SIG-M5 treated with dmso at 0.1 percent for 504 hours (cell line): Measurements from ENCODE around the gene CACNG4.
"Not testable (repeated sequence)": the region's sequence is repeated elsewhere in the genome, so short reads cannot be mapped to it uniquely, and the experiment has no call there.

Experiments
- DNase-seq: peaks from one replicate; lab custom pipeline; 2025; ENCODE audit not compliant: unreplicated experiment; lab: John Stamatoyannopoulos, UW

Gene CACNG4

GRCh38 chr17:66963521-66963908 is 992 bp upstream of the CACNG4 start:
- no peak for DNase-seq

- peak; percentile 51 for DNase-seq
Measured at GRCh38 chr17:66964930-66965800, 658 bp downstream of the CACNG4 start.

GRCh38 chr17:66965801-66966262 is 1.3 kb downstream of the CACNG4 start:
- no peak for DNase-seq

- DNase-seq = no peak
Measured at GRCh38 chr17:66966298-66966697, 1.8 kb downstream of the CACNG4 start.

- no peak for DNase-seq
Measured at GRCh38 chr17:66966704-66967418, 2.4 kb downstream of the CACNG4 start.

GRCh38 chr17:66967837-66968543 is 3.5 kb downstream of the CACNG4 start:
- DNase-seq = no peak

- DNase-seq = no peak
Measured at GRCh38 chr17:66968916-66969315, 4.4 kb downstream of the CACNG4 start.

- DNase-seq = no peak
Measured at GRCh38 chr17:66970140-66970539, 5.6 kb downstream of the CACNG4 start.

- DNase-seq = no peak
Measured at GRCh38 chr17:66970797-66971196, 6.3 kb downstream of the CACNG4 start.

- no peak for DNase-seq
Measured at GRCh38 chr17:66971264-66971663, 6.8 kb downstream of the CACNG4 start.

GRCh38 chr17:66971730-66972441 is 7.4 kb downstream of the CACNG4 start:
- no peak for DNase-seq

GRCh38 chr17:66972442-66972830 is 7.9 kb downstream of the CACNG4 start:
- DNase-seq = not testable (repeated sequence)

- no peak for DNase-seq
Measured at GRCh38 chr17:66975188-66975587, 10.7 kb downstream of the CACNG4 start.

- no peak for DNase-seq
Measured at GRCh38 chr17:66975614-66976378, 11.3 kb downstream of the CACNG4 start.

GRCh38 chr17:66976379-66976663 is 11.8 kb downstream of the CACNG4 start:
- no peak for DNase-seq

- no peak for DNase-seq
Measured at GRCh38 chr17:66976781-66977201, 12.3 kb downstream of the CACNG4 start.

GRCh38 chr17:66978514-66979061 is 14.1 kb downstream of the CACNG4 start:
- DNase-seq = no peak

- DNase-seq = no peak
Measured at GRCh38 chr17:66980896-66981295, 16.4 kb downstream of the CACNG4 start.

- DNase-seq = no peak
Measured at GRCh38 chr17:66981983-66982508, 17.5 kb downstream of the CACNG4 start.
